HL-60 (cell line): ENCODE measurements around the gene IDH3B.

Source experiments
- CTCF ChIP-seq: IDR thresholded peaks from one replicate; pipeline ENCODE4 v1.5.1; 2011; ENCODE audit warnings: low read length, control low read depth, inconsistent platforms; ENCODE audit not compliant: insufficient read depth
- POLR2AphosphoS5 ChIP-seq: IDR thresholded peaks from 2 replicates; pipeline ENCODE4 v1.6.1; 2012; ENCODE audit warnings: low read depth

GRCh38 chr20:2610326-2610725 lies 53.7 kb downstream of the IDH3B start:
- TF ChIP-seq CTCF: no peak
- TF ChIP-seq POLR2AphosphoS5: no peak
